HepG2 (cell line): ENCODE measurements around the gene ZNF101. TPM values are rescaled to one million over a fixed set of nuclear protein-coding genes. Genes with fewer than 3 reads are reported as not detected.

Experiments
- POLR2AphosphoS5 ChIP-seq: IDR thresholded peaks from 2 replicates; pipeline ENCODE4 v1.6.1; 2012; ENCODE audit warnings: low read depth, low read length
- ZNF207 ChIP-seq: fragments of 450-650 bp; IDR thresholded peaks from 2 replicates; pipeline ENCODE4 v1.6.1; 2016; ENCODE audit warnings: antibody characterized with exemption, borderline replicate concordance
- ZNF350 ChIP-seq: sonication (generic); formaldehyde crosslinking; IDR thresholded peaks from 2 replicates; pipeline ENCODE4 v1.4.0; 2020; ENCODE audit warnings: mild to moderate bottlenecking, low read depth, missing genetic modification reagents, borderline replicate concordance
- ZNF432 ChIP-seq: sonication (generic); formaldehyde crosslinking; IDR thresholded peaks from 2 replicates; pipeline ENCODE4 v1.5.0; 2020; ENCODE audit warnings: missing genetic modification reagents, mild to moderate bottlenecking, borderline replicate concordance
- polyA plus RNA-seq, 8 experiments: library from polyadenylated mRNA; depleted of rRNA in 3 of 8; stranded (reverse) in 7 of 8; unstranded in 1 of 8; fragments of >200 nt; fragmentation: Illumina TruSeq in 4 of 8; extraction: Trizol in 4 of 8; gene quantifications; 2 replicates each; pipeline versions ENCODE4 v1.2.1 to v1.2.3, GENCODE V29; 2011 to 2016; ENCODE audit warnings: low read depth in 4 of 8, missing spikeins in 1 of 8, mixed read lengths in 1 of 8; ENCODE audit not compliant: insufficient read depth in 1 of 8
- total RNA-seq, 5 experiments: library from RNA; depleted of rRNA; stranded (reverse); fragments of >200 nt; fragmentation: Illumina TruSeq; extraction: Trizol; gene quantifications; 2 replicates each; pipeline ENCODE4 v1.2.3, GENCODE V29; 2016; ENCODE audit warnings: low read depth in 1 of 5
- TF ChIP-seq, protein P1 (sequence below): sonication (generic); formaldehyde crosslinking; IDR thresholded peaks from 2 replicates; pipeline ENCODE4 v1.4.0; 2020; ENCODE audit warnings: missing genetic modification reagents
- TF ChIP-seq, protein P2 (sequence below): sonication (generic); formaldehyde crosslinking; IDR thresholded peaks from 2 replicates; pipeline ENCODE4 v1.5.0; 2020; ENCODE audit warnings: missing genetic modification reagents
- TF ChIP-seq, protein P3 (sequence below): sonication (generic); formaldehyde crosslinking; IDR thresholded peaks from 2 replicates; pipeline ENCODE4 v1.9.0; 2022; ENCODE audit warnings: low read depth, missing genetic modification reagents
- TF ChIP-seq, protein P4 (sequence below), 2 experiments: sonication (generic) in 1 of 2; formaldehyde crosslinking in 1 of 2; IDR thresholded peaks; 2 replicates each; pipeline versions ENCODE4 v1.4.0 to v1.6.1; 2018 to 2020; ENCODE audit warnings: missing genetic modification reagents in 2 of 2, borderline replicate concordance in 1 of 2, low read depth in 1 of 2, mild to moderate bottlenecking in 1 of 2, missing biosample characterization in 1 of 2
- TF ChIP-seq, protein P5 (sequence below): sonication (generic); formaldehyde crosslinking; IDR thresholded peaks from 2 replicates; pipeline ENCODE4 v1.9.0; 2021; ENCODE audit warnings: mild to moderate bottlenecking, missing genetic modification reagents

ZNF101 gene
- total and polyA plus RNA-seq, 2 of the 13 experiments (the other 11 are each of a cell fraction or from before 2014, with no cell fraction given) = 12.9 to 28.9 TPM

DNA sequence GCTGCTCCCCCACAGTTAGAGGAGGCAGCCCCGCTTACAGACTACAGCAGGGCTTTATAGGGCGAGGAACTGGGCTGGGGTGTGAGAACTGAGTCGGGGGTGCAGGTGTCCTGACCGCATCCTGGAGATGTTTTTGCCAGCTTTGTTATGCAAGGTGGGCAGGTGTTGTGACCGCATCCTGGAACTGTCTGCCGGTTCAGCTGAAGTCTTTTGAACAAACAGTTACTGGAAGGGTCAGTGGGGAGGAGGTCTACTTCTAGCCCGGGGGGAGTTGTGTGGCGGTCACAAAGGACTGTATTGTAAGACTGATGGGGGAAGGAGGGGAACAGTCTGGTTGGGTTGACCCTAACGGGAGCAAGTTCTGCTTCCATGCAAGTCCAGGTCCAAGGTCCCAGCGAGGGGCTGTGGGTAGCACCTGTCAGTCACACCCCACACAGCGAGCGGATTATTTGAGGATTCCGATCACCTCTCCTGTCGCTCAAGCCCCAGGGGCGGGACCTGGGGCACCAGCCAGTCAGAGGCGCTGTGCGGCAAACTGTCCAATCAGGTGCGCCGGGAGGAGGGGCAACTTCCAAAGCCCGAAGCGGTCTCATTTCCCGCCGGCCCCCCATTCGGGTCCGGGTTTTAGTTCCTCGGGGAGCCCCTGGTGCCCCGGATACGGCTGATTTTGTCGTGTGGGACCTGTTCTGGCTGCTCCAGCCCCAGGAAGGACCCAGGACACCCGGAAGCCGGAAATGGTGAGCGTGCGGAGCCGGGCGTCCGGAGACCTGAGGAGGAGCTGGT, at the start of gene ZNF101 (continued):
- TF ChIP-seq, protein P1, sequence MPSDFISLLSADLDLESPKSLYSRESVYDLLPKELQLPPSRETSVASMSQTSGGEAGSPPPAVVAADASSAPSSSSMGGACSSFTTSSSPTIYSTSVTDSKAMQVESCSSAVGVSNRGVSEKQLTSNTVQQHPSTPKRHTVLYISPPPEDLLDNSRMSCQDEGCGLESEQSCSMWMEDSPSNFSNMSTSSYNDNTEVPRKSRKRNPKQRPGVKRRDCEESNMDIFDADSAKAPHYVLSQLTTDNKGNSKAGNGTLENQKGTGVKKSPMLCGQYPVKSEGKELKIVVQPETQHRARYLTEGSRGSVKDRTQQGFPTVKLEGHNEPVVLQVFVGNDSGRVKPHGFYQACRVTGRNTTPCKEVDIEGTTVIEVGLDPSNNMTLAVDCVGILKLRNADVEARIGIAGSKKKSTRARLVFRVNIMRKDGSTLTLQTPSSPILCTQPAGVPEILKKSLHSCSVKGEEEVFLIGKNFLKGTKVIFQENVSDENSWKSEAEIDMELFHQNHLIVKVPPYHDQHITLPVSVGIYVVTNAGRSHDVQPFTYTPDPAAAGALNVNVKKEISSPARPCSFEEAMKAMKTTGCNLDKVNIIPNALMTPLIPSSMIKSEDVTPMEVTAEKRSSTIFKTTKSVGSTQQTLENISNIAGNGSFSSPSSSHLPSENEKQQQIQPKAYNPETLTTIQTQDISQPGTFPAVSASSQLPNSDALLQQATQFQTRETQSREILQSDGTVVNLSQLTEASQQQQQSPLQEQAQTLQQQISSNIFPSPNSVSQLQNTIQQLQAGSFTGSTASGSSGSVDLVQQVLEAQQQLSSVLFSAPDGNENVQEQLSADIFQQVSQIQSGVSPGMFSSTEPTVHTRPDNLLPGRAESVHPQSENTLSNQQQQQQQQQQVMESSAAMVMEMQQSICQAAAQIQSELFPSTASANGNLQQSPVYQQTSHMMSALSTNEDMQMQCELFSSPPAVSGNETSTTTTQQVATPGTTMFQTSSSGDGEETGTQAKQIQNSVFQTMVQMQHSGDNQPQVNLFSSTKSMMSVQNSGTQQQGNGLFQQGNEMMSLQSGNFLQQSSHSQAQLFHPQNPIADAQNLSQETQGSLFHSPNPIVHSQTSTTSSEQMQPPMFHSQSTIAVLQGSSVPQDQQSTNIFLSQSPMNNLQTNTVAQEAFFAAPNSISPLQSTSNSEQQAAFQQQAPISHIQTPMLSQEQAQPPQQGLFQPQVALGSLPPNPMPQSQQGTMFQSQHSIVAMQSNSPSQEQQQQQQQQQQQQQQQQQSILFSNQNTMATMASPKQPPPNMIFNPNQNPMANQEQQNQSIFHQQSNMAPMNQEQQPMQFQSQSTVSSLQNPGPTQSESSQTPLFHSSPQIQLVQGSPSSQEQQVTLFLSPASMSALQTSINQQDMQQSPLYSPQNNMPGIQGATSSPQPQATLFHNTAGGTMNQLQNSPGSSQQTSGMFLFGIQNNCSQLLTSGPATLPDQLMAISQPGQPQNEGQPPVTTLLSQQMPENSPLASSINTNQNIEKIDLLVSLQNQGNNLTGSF = no peak
- no peak for TF ChIP-seq ZNF207
- peak; percentile 14; the same call in 1 of the 2 replicates for TF ChIP-seq ZNF350
- TF ChIP-seq, protein P2, sequence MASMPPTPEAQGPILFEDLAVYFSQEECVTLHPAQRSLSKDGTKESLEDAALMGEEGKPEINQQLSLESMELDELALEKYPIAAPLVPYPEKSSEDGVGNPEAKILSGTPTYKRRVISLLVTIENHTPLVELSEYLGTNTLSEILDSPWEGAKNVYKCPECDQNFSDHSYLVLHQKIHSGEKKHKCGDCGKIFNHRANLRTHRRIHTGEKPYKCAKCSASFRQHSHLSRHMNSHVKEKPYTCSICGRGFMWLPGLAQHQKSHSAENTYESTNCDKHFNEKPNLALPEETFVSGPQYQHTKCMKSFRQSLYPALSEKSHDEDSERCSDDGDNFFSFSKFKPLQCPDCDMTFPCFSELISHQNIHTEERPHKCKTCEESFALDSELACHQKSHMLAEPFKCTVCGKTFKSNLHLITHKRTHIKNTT (CRISPR knock-in tag) = no peak
- TF ChIP-seq ZNF432 (CRISPR knock-in tag) = no peak
- TF ChIP-seq, protein P3, sequence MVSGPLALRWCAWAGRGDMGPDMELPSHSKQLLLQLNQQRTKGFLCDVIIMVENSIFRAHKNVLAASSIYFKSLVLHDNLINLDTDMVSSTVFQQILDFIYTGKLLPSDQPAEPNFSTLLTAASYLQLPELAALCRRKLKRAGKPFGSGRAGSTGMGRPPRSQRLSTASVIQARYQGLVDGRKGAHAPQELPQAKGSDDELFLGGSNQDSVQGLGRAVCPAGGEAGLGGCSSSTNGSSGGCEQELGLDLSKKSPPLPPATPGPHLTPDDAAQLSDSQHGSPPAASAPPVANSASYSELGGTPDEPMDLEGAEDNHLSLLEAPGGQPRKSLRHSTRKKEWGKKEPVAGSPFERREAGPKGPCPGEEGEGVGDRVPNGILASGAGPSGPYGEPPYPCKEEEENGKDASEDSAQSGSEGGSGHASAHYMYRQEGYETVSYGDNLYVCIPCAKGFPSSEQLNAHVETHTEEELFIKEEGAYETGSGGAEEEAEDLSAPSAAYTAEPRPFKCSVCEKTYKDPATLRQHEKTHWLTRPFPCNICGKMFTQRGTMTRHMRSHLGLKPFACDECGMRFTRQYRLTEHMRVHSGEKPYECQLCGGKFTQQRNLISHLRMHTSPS (CRISPR knock-in tag) = 0 out of 2 replicates have a peak, but pooled peaks have one; percentile 20
- TF ChIP-seq, protein P4, sequence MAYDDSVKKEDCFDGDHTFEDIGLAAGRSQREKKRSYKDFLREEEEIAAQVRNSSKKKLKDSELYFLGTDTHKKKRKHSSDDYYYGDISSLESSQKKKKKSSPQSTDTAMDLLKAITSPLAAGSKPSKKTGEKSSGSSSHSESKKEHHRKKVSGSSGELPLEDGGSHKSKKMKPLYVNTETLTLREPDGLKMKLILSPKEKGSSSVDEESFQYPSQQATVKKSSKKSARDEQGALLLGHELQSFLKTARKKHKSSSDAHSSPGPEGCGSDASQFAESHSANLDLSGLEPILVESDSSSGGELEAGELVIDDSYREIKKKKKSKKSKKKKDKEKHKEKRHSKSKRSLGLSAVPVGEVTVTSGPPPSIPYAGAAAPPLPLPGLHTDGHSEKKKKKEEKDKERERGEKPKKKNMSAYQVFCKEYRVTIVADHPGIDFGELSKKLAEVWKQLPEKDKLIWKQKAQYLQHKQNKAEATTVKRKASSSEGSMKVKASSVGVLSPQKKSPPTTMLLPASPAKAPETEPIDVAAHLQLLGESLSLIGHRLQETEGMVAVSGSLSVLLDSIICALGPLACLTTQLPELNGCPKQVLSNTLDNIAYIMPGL (CRISPR knock-in tag; IDR thresholded peaks at IDR 0.05; ENCODE audit: borderline replicate concordance in 1 of 2, low read depth in 1 of 2) = peak; percentile 44 to 70; a peak in 3 of 4 replicates
- TF ChIP-seq POLR2AphosphoS5 = peak; percentile 73
- TF ChIP-seq, protein P5, sequence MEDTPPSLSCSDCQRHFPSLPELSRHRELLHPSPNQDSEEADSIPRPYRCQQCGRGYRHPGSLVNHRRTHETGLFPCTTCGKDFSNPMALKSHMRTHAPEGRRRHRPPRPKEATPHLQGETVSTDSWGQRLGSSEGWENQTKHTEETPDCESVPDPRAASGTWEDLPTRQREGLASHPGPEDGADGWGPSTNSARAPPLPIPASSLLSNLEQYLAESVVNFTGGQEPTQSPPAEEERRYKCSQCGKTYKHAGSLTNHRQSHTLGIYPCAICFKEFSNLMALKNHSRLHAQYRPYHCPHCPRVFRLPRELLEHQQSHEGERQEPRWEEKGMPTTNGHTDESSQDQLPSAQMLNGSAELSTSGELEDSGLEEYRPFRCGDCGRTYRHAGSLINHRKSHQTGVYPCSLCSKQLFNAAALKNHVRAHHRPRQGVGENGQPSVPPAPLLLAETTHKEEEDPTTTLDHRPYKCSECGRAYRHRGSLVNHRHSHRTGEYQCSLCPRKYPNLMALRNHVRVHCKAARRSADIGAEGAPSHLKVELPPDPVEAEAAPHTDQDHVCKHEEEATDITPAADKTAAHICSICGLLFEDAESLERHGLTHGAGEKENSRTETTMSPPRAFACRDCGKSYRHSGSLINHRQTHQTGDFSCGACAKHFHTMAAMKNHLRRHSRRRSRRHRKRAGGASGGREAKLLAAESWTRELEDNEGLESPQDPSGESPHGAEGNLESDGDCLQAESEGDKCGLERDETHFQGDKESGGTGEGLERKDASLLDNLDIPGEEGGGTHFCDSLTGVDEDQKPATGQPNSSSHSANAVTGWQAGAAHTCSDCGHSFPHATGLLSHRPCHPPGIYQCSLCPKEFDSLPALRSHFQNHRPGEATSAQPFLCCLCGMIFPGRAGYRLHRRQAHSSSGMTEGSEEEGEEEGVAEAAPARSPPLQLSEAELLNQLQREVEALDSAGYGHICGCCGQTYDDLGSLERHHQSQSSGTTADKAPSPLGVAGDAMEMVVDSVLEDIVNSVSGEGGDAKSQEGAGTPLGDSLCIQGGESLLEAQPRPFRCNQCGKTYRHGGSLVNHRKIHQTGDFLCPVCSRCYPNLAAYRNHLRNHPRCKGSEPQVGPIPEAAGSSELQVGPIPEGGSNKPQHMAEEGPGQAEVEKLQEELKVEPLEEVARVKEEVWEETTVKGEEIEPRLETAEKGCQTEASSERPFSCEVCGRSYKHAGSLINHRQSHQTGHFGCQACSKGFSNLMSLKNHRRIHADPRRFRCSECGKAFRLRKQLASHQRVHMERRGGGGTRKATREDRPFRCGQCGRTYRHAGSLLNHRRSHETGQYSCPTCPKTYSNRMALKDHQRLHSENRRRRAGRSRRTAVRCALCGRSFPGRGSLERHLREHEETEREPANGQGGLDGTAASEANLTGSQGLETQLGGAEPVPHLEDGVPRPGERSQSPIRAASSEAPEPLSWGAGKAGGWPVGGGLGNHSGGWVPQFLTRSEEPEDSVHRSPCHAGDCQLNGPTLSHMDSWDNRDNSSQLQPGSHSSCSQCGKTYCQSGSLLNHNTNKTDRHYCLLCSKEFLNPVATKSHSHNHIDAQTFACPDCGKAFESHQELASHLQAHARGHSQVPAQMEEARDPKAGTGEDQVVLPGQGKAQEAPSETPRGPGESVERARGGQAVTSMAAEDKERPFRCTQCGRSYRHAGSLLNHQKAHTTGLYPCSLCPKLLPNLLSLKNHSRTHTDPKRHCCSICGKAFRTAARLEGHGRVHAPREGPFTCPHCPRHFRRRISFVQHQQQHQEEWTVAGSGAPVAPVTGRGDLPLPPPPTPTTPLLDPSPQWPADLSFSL (CRISPR knock-in tag) = no peak; the same call in 1 of the 2 replicates
